OCI-LY7 (cell line): Measurements from ENCODE around the gene KDM3B. TPM values are rescaled to one million over a fixed set of nuclear protein-coding genes. Genes with fewer than 3 reads are reported as not detected.

Source experiments
- BruUV-seq: library from RNA; stranded (reverse); fragments of 400-500 nt; replicated peaks from 2 replicates; lab custom pipeline; 2021; lab: Mats Ljungman, UMichigan
- CTCF ChIA-PET: fragments of 300-600 bp; sonication (Branson Sonifier 250); formaldehyde crosslinking; loops from one replicate; lab custom pipeline; 2022; ENCODE audit warnings: antibody characterized with exemption; ENCODE audit not compliant: unreplicated experiment; lab: Charles Lee
- POLR2A ChIA-PET: fragments of 300-600 bp; sonication (Branson Sonifier 250); formaldehyde crosslinking; loops from one replicate; lab custom pipeline; 2022; ENCODE audit warnings: antibody characterized with exemption; lab: Charles Lee
- DNase-seq: peaks from one replicate; pipeline ENCODE4 v3.0.0-alpha.2; 2015; ENCODE audit warnings: low spot score
- H2AFZ ChIP-seq: fragments of 200-600 bp; sonication (generic), shearing (Covaris generic); 2 replicates; pipeline ENCODE4 v1.6.1; 2014; ENCODE audit warnings: mild to moderate bottlenecking, antibody characterized with exemption, low read length, moderate library complexity
- H3K27ac ChIP-seq: fragments of 200-600 bp; sonication (generic); 2 replicates; pipeline ENCODE4 v1.5.1; 2014; ENCODE audit warnings: mixed run types, low read depth, mild to moderate bottlenecking, moderate library complexity, low read length, inconsistent platforms; ENCODE audit not compliant: poor library complexity, severe bottlenecking
- H3K36me3 ChIP-seq: fragments of 200-600 bp; sonication (generic); 2 replicates; pipeline ENCODE4 v1.6.1; 2014; ENCODE audit warnings: mild to moderate bottlenecking, antibody characterized with exemption, low read length, moderate library complexity, mixed read lengths; ENCODE audit not compliant: insufficient read depth
- H3K4me1 ChIP-seq: fragments of 200-600 bp; sonication (generic); 2 replicates; pipeline ENCODE4 v1.5.1; 2014; ENCODE audit warnings: mild to moderate bottlenecking, low read length; ENCODE audit not compliant: insufficient read depth, poor library complexity, severe bottlenecking
- H3K4me2 ChIP-seq: fragments of 200-600 bp; sonication (generic); 2 replicates; pipeline ENCODE4 v1.6.1; 2014; ENCODE audit warnings: mild to moderate bottlenecking, low read length
- H3K4me3 ChIP-seq: fragments of 200-600 bp; sonication (generic); 2 replicates; pipeline ENCODE4 v1.5.1; 2014; ENCODE audit warnings: mild to moderate bottlenecking, low read depth, low read length; ENCODE audit not compliant: poor library complexity, severe bottlenecking
- H3K79me2 ChIP-seq: fragments of 200-600 bp; sonication (generic); 2 replicates; pipeline ENCODE4 v1.6.1; 2016; ENCODE audit warnings: low read depth, mild to moderate bottlenecking, low read length, moderate library complexity, mixed read lengths; ENCODE audit not compliant: insufficient read depth
- H3K9me2 ChIP-seq: fragments of 200-600 bp; sonication (generic); 2 replicates; pipeline ENCODE4 v1.6.1; 2016; ENCODE audit warnings: mild to moderate bottlenecking, low read length, mixed read lengths; ENCODE audit not compliant: insufficient read depth
- H3K9me3 ChIP-seq: fragments of 200-600 bp; sonication (generic); 2 replicates; pipeline ENCODE4 v1.6.1; 2014; ENCODE audit warnings: mild to moderate bottlenecking, mixed run types, low read length, mixed read lengths
- H4K20me1 ChIP-seq: fragments of 200-600 bp; sonication (generic); 2 replicates; pipeline ENCODE4 v1.6.1; 2014; ENCODE audit warnings: mild to moderate bottlenecking, antibody characterized with exemption, low read length, moderate library complexity, mixed read lengths; ENCODE audit not compliant: insufficient read depth
- EZH2phosphoT487 ChIP-seq: fragments of 200-600 bp; sonication (generic); IDR thresholded peaks from 2 replicates; pipeline ENCODE4 v1.6.1; 2018; ENCODE audit warnings: low read depth, borderline replicate concordance, mild to moderate bottlenecking, mixed run types, antibody characterized with exemption, low read length, moderate library complexity, mixed read lengths
- intact Hi-C: fragments of 100-400 bp; cut with micrococcal nuclease; formaldehyde crosslinking; loops from one replicate; pipeline ENCODE4 v1.10.0; 2022; ENCODE audit not compliant: unreplicated experiment
- total RNA-seq, 2 experiments: library from RNA; depleted of rRNA in 1 of 2; stranded (reverse); fragments of >200 nt in 1 of 2; shearing (Covaris generic) in 1 of 2; gene quantifications; 2 replicates each; pipeline ENCODE4 v1.2.3, GENCODE V29; 2014 to 2022
- TF ChIP-seq, protein P1 (sequence below): fragments of 200-600 bp; sonication (generic); conservative IDR thresholded peaks from 2 replicates; pipeline ENCODE4 v1.5.1; 2014; ENCODE audit warnings: mild to moderate bottlenecking, antibody characterized with exemption, low read length, moderate library complexity, mixed read lengths

Gene KDM3B
- total RNA-seq, 2 experiments from 2014 or later, result 51.1 to 64.8 TPM

DNA sequence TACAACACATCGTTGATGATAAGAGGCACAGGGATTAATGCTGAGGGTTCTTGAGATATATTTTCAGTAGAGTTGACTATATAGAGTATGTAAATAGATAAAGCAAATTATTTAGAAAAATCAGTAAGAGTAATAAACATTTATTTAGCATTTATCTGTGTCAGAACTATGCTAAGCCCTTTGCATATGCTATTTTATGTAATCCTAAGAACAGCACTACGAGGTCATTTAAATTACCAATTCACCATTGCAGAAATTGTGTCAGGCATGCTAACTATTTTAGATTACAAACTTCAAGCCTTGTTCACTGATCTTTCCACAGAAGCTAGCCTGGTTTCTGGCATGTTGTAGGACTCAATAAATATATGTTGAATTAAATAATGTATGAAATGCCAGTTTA is 66.0 kb downstream of the KDM3B start:
- ChIA-PET CTCF (no interaction called here), POLR2A (no interaction called here)
- peaks cover 88% of the 10 kb centered on the region for H3K36me3 ChIP-seq

DNA sequence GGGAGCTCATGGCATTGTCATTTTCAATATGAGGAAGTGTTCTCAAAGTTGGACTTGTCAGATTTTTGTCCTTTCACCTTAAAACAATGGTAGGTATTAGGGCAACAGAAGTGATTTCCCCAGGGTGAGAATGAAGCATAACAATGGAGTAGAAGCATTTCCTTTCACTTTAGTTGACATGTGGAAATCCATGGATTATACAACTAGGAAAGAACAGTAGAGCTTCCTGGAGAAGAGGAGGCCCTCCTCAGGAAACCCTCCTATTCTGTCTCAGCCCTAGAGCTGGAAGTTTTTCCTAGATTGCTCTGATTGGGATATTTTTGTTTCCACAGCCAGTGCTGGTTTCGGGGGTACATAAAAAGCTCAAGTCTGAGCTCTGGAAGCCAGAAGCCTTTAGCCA is 72.6 kb downstream of the KDM3B start:
- H3K4me3 ChIP-seq, result no peak overlapping the region
- no peaks in the 10 kb centered on the region for H3K4me1 ChIP-seq
- H4K20me1 ChIP-seq, result no peaks in the 10 kb centered on the region
- no peak for DNase-seq
- H3K9me2 ChIP-seq, result no peaks in the 10 kb centered on the region
- H3K4me2 ChIP-seq, result no peak overlapping the region
- no peak for TF ChIP-seq EZH2phosphoT487
- TF ChIP-seq, protein P1, sequence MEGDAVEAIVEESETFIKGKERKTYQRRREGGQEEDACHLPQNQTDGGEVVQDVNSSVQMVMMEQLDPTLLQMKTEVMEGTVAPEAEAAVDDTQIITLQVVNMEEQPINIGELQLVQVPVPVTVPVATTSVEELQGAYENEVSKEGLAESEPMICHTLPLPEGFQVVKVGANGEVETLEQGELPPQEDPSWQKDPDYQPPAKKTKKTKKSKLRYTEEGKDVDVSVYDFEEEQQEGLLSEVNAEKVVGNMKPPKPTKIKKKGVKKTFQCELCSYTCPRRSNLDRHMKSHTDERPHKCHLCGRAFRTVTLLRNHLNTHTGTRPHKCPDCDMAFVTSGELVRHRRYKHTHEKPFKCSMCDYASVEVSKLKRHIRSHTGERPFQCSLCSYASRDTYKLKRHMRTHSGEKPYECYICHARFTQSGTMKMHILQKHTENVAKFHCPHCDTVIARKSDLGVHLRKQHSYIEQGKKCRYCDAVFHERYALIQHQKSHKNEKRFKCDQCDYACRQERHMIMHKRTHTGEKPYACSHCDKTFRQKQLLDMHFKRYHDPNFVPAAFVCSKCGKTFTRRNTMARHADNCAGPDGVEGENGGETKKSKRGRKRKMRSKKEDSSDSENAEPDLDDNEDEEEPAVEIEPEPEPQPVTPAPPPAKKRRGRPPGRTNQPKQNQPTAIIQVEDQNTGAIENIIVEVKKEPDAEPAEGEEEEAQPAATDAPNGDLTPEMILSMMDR, result no peak
- no peak overlapping the region for H3K27ac ChIP-seq
- H2AFZ ChIP-seq, result no peak overlapping the region
- ChIA-PET CTCF (no interaction called here), POLR2A (interaction anchor here (0.6 to 1.4 kb wide), 3 partner anchors 12 to 1073 kb away, joined by 3 to 4 read pairs (median 4); no protein-coding TSS in a partner anchor)
- H3K9me3 ChIP-seq, result no peaks in the 10 kb centered on the region
- intact Hi-C loops, result no loop called here
- peaks cover 91% of the 10 kb centered on the region for H3K36me3 ChIP-seq
- no TSS peak for BruUV-seq
- H3K79me2 ChIP-seq, result no peaks in the 10 kb centered on the region

More for the DNA sequence above, 66.0 kb downstream of the KDM3B start:
- Histone ChIP-seq H3K4me3 (no peak overlapping the region), H2AFZ (no peak overlapping the region), H3K4me2 (no peak overlapping the region), H3K9me2 (no peaks in the 10 kb centered on the region), H4K20me1 (no peaks in the 10 kb centered on the region), H3K9me3 (no peaks in the 10 kb centered on the region), H3K79me2 (no peaks in the 10 kb centered on the region), H3K4me1 (no peaks in the 10 kb centered on the region), H3K27ac (no peak overlapping the region)
- TF ChIP-seq, protein P1, result no peak
- no peak for TF ChIP-seq EZH2phosphoT487
- BruUV-seq, result no TSS peak
- DNase-seq, result no peak
- intact Hi-C loops, result no loop called here

DNA sequence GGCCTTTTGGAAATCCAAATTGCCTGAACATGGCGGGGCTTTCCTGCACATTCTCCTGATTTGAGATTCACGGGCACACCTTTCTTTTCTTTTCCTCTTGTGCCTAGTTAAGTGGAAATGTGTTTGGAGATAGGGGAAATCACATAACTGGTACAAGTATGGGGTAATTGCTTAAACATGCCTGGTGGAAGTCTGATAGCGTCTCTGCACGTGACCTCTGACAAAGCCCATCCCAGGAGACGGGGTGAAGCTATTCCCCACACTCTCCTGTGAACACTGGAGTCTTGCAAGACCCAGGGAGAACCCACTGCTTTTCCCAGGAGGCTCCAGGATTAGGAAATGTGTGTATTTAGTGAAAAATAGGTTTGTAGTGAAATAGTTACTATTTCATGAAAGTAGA is 83.5 kb downstream of the KDM3B start:
- Histone ChIP-seq H3K79me2 (no peaks in the 10 kb centered on the region), H3K27ac (no peak overlapping the region), H3K9me3 (no peaks in the 10 kb centered on the region), H3K4me3 (no peak overlapping the region), H3K4me2 (no peak overlapping the region), H3K36me3 (peaks cover 50% of the 10 kb centered on the region), H3K4me1 (no peaks in the 10 kb centered on the region), H2AFZ (no peak overlapping the region), H4K20me1 (no peaks in the 10 kb centered on the region), H3K9me2 (no peaks in the 10 kb centered on the region)
- no TSS peak for BruUV-seq
- intact Hi-C loops, result no loop called here
- DNase-seq, result no peak
- POLR2A ChIA-PET, result no interaction called here
- CTCF ChIA-PET, result no interaction called here
- TF ChIP-seq, protein P1, result no peak
- TF ChIP-seq EZH2phosphoT487, result no peak
